Esophagus squamous epithelium (tissue), 5 donors: ENCODE measurements around the gene ZEB2. TPM values are rescaled to one million over a fixed set of nuclear protein-coding genes. Genes with fewer than 3 reads are reported as not detected.

Source experiments
- DNase-seq: peaks from one replicate; lab custom pipeline; 2025; lab: John Stamatoyannopoulos, UW
- H3K27ac ChIP-seq, 4 donors: fragments of 200-600 bp; sonication (generic); one replicate each; pipeline ENCODE4 v1.5.1; 2016 to 2019; ENCODE audit warnings: mild to moderate bottlenecking in 1 of 4
- H3K27me3 ChIP-seq, 4 donors: fragments of 200-600 bp; sonication (generic); 1 replicate in 3 of 4; 2 replicates in 1 of 4; pipeline versions ENCODE4 v1.5.1 to v1.6.0; 2017 to 2021; ENCODE audit warnings: antibody characterized with exemption in 1 of 4
- H3K36me3 ChIP-seq, 3 donors: fragments of 200-600 bp; sonication (generic); one replicate each; pipeline ENCODE4 v1.5.1; 2016 to 2019
- H3K4me1 ChIP-seq, 3 donors: fragments of 200-600 bp; sonication (generic); one replicate each; pipeline ENCODE4 v1.5.1; 2017 to 2019
- H3K4me3 ChIP-seq, 4 donors: fragments of 200-600 bp; sonication (generic); 1 replicate in 3 of 4; 2 replicates in 1 of 4; pipeline ENCODE4 v1.5.1; 2016 to 2019; ENCODE audit warnings: mild to moderate bottlenecking in 2 of 4, moderate library complexity in 1 of 4
- H3K9me3 ChIP-seq, 3 donors: fragments of 200-600 bp; sonication (generic); one replicate each; pipeline ENCODE4 v1.5.1; 2016 to 2019
- CTCF ChIP-seq, 6 experiments: fragments of 450-650 bp in 4 of 6; fragments of 200-600 bp in 2 of 6; sonication (generic) in 2 of 6; IDR thresholded peaks; one replicate each; pipeline ENCODE4 v1.5.1; 2016 to 2019; ENCODE audit warnings: antibody characterized with exemption in 6 of 6, mild to moderate bottlenecking in 4 of 6, moderate library complexity in 4 of 6
- POLR2A ChIP-seq, 4 donors: fragments of 450-650 bp; IDR thresholded peaks; one replicate each; pipeline ENCODE4 v1.6.1; 2017; ENCODE audit warnings: antibody characterized with exemption in 4 of 4, mild to moderate bottlenecking in 4 of 4, moderate library complexity in 3 of 4
- WGBS, 2 donors: methylation state at CpG; one replicate each; pipeline ENCODE4 v1.1.5; 2018; 5-methylcytosine and 5-hydroxymethylcytosine counted together
- intact Hi-C: fragments of 100-400 bp; cut with DNase I; formaldehyde crosslinking; loops from one replicate; pipeline ENCODE4 v1.15.0; 2022
- total RNA-seq, 4 donors: library from RNA; depleted of rRNA; stranded (reverse); fragments of >200 nt; gene quantifications; one replicate each; pipeline ENCODE4 v1.1.0, GENCODE V29; 2016
- donor health status: DM: yes; HTN: yes; CAD: no.

ZEB2 gene
- total RNA-seq, 4 donors from 2014 or later, result 3.1 to 56.5 (median 15.7) TPM

- no peak for DNase-seq
- peak overlapping the region; percentile 47 to 88 (median 64) for H3K4me3 ChIP-seq
- H3K4me1 ChIP-seq, result peaks cover 3 to 33% (median 11%) of the 10 kb centered on the region in 3 donors
- no peaks in the 10 kb centered on the region for H3K36me3 ChIP-seq
- H3K27me3 ChIP-seq, result peaks cover 0 to 97% (median 5%) of the 10 kb centered on the region in 4 donors
- intact Hi-C loops, result no loop called here
- H3K27ac ChIP-seq, result peak overlapping the region; percentile 86 to 98 (median 95)
- H3K9me3 ChIP-seq, result no peaks in the 10 kb centered on the region
- no peak for TF ChIP-seq CTCF (IDR thresholded peaks at IDR 0.05)
- no peak for TF ChIP-seq POLR2A (IDR thresholded peaks at IDR 0.05)
- WGBS, 2 donors, result 8 to 9% methylated on average over 20 to 31 of the region's 50 CpGs
Measured at GRCh38 chr2:144515696-144516410, 4.1 kb downstream of the ZEB2 start.

- Histone ChIP-seq H3K9me3 (no peaks in the 10 kb centered on the region), H3K27me3 (peaks cover 0 to 97% (median 4%) of the 10 kb centered on the region in 4 donors), H3K36me3 (no peaks in the 10 kb centered on the region), H3K4me3 (peak overlapping the region; percentile 47 to 88 (median 64)), H3K4me1 (peaks cover 3 to 36% (median 11%) of the 10 kb centered on the region in 3 donors), H3K27ac (peak overlapping the region; percentile 86 to 98 (median 95))
- DNase-seq, result no peak
- 21 to 23% methylated on average over 4 of the region's 4 CpGs for WGBS, 2 donors
- intact Hi-C loops, result no loop called here
- TF ChIP-seq POLR2A (IDR thresholded peaks at IDR 0.05) (no peak), CTCF (IDR thresholded peaks at IDR 0.05) (no peak)
Measured at GRCh38 chr2:144515099-144515695, 4.7 kb downstream of the ZEB2 start.

- H3K36me3 ChIP-seq, result no peaks in the 10 kb centered on the region
- peaks cover 0 to 91% (median 2%) of the 10 kb centered on the region in 4 donors for H3K27me3 ChIP-seq
- H3K4me1 ChIP-seq, result peaks cover 3 to 41% (median 11%) of the 10 kb centered on the region in 3 donors
- H3K4me3 ChIP-seq, result peak overlapping the region; percentile 47 to 88 (median 64)
- H3K9me3 ChIP-seq, result no peaks in the 10 kb centered on the region
- peak overlapping the region; percentile 86 to 98 (median 95) for H3K27ac ChIP-seq
- 36 to 50% methylated on average over 6 of the region's 6 CpGs for WGBS, 2 donors
- TF ChIP-seq POLR2A (IDR thresholded peaks at IDR 0.05) (no peak), CTCF (IDR thresholded peaks at IDR 0.05) (no peak)
- no peak for DNase-seq
- intact Hi-C loops, result no loop called here
Measured at GRCh38 chr2:144514616-144515091, 5.3 kb downstream of the ZEB2 start.

GRCh38 chr2:144513388-144514101, 6.4 kb downstream of the ZEB2 start:
- TF ChIP-seq POLR2A (IDR thresholded peaks at IDR 0.05), result peak in 1 of 4 donors; percentile 38
- no peak for TF ChIP-seq CTCF (IDR thresholded peaks at IDR 0.05)
- no peak for DNase-seq
- intact Hi-C loops, result no loop called here
- WGBS, 2 donors, result 40 to 58% methylated on average over 8 to 13 of the region's 18 CpGs
- peak overlapping the region; percentile 86 to 98 (median 95) for H3K27ac ChIP-seq
- no peaks in the 10 kb centered on the region for H3K9me3 ChIP-seq
- peaks cover 3 to 52% (median 11%) of the 10 kb centered on the region in 3 donors for H3K4me1 ChIP-seq
- H3K4me3 ChIP-seq, result peak overlapping the region in 3 of 4 donors; percentile 60 to 88 (median 67)
- peaks cover 0 to 80% (median 0%) of the 10 kb centered on the region in 4 donors for H3K27me3 ChIP-seq
- no peaks in the 10 kb centered on the region for H3K36me3 ChIP-seq
